ENCODE data around the gene AREL1. TPM values are rescaled to one million over a fixed set of nuclear protein-coding genes. Genes with fewer than 3 reads are reported as not detected.
A peak's percentile ranks its signal among the peaks of the same experiment; 100 is the strongest.

Gene AREL1
- polyA plus RNA-seq, 3 donors: 33.3 to 35.1 (median 33.4) TPM

GRCh38 chr14:74705613-74706500 is 7.0 kb downstream of the AREL1 start:
- peak in 3 of 11 donors; percentile 3 to 29 (median 17) for DNase-seq (ENCODE audit: extremely low read depth in 1 of 11, low read depth in 9 of 11, low spot score in 4 of 11)

GRCh38 chr14:74704656-74705055 is 8.2 kb downstream of the AREL1 start:
- DNase-seq (ENCODE audit: extremely low read depth in 1 of 11, low read depth in 9 of 11, low spot score in 4 of 11): no peak

- no peak for DNase-seq (ENCODE audit: extremely low read depth in 1 of 11, low read depth in 9 of 11, low spot score in 4 of 11)
Observed at GRCh38 chr14:74703043-74703442, 9.8 kb downstream of the AREL1 start.

GRCh38 chr14:74702293-74702692 is 10.6 kb downstream of the AREL1 start:
- DNase-seq (ENCODE audit: extremely low read depth in 1 of 11, low read depth in 9 of 11, low spot score in 4 of 11): no peak

- no peak for DNase-seq (ENCODE audit: extremely low read depth in 1 of 11, low read depth in 9 of 11, low spot score in 4 of 11)
Observed at GRCh38 chr14:74698465-74698864, 14.4 kb downstream of the AREL1 start.

GRCh38 chr14:74697976-74698375 is 14.9 kb downstream of the AREL1 start:
- DNase-seq (ENCODE audit: extremely low read depth in 1 of 11, low read depth in 9 of 11, low spot score in 4 of 11): no peak

GRCh38 chr14:74697543-74697942 is 15.3 kb downstream of the AREL1 start:
- DNase-seq (ENCODE audit: extremely low read depth in 1 of 11, low read depth in 9 of 11, low spot score in 4 of 11): no peak

- DNase-seq (ENCODE audit: extremely low read depth in 1 of 11, low read depth in 9 of 11, low spot score in 4 of 11): no peak
Observed at GRCh38 chr14:74697011-74697410, 15.9 kb downstream of the AREL1 start.

GRCh38 chr14:74695406-74695805 is 17.5 kb downstream of the AREL1 start:
- no peak for DNase-seq (ENCODE audit: extremely low read depth in 1 of 11, low read depth in 9 of 11, low spot score in 4 of 11)

GRCh38 chr14:74693191-74693590 is 19.7 kb downstream of the AREL1 start:
- no peak for DNase-seq (ENCODE audit: extremely low read depth in 1 of 11, low read depth in 9 of 11, low spot score in 4 of 11)

GRCh38 chr14:74691456-74691855 is 21.4 kb downstream of the AREL1 start:
- no peak for DNase-seq (ENCODE audit: extremely low read depth in 1 of 11, low read depth in 9 of 11, low spot score in 4 of 11)

GRCh38 chr14:74685921-74686678 is 26.8 kb downstream of the AREL1 start:
- no peak for DNase-seq (ENCODE audit: extremely low read depth in 1 of 11, low read depth in 9 of 11, low spot score in 4 of 11)

- DNase-seq (ENCODE audit: extremely low read depth in 1 of 11, low read depth in 9 of 11, low spot score in 4 of 11): no peak
Observed at GRCh38 chr14:74685056-74685455, 27.8 kb downstream of the AREL1 start.

GRCh38 chr14:74684434-74684833 is 28.4 kb downstream of the AREL1 start:
- no peak for DNase-seq (ENCODE audit: extremely low read depth in 1 of 11, low read depth in 9 of 11, low spot score in 4 of 11)

- no peak for DNase-seq (ENCODE audit: extremely low read depth in 1 of 11, low read depth in 9 of 11, low spot score in 4 of 11)
Observed at GRCh38 chr14:74683406-74683805, 29.5 kb downstream of the AREL1 start.

- no peak for DNase-seq (ENCODE audit: extremely low read depth in 1 of 11, low read depth in 9 of 11, low spot score in 4 of 11)
Observed at GRCh38 chr14:74682169-74682952, 30.5 kb downstream of the AREL1 start.

- DNase-seq (ENCODE audit: extremely low read depth in 1 of 11, low read depth in 9 of 11, low spot score in 4 of 11): no peak
Observed at GRCh38 chr14:74675219-74675618, 37.7 kb downstream of the AREL1 start.

GRCh38 chr14:74673768-74674167 is 39.1 kb downstream of the AREL1 start:
- DNase-seq (ENCODE audit: extremely low read depth in 1 of 11, low read depth in 9 of 11, low spot score in 4 of 11): no peak

- no peak for DNase-seq (ENCODE audit: extremely low read depth in 1 of 11, low read depth in 9 of 11, low spot score in 4 of 11)
Observed at GRCh38 chr14:74671789-74672188, 41.1 kb downstream of the AREL1 start.

Data from renal cortex interstitium (tissue), 11 donors.